SU-DHL-6 (cell line): ENCODE data around the gene NUDCD2.

Experiments
- H2AFZ ChIP-seq: fragments of 200-600 bp; sonication (generic); 2 replicates; pipeline ENCODE4 v1.6.1; 2014; ENCODE audit warnings: low read depth, mild to moderate bottlenecking, moderate library complexity, mixed read lengths, antibody characterized with exemption, low read length; ENCODE audit not compliant: severe bottlenecking
- H3F3A ChIP-seq: fragments of 200-600 bp; shearing (Covaris generic); 2 replicates; pipeline ENCODE4 v1.6.0; 2016; ENCODE audit warnings: antibody characterized with exemption, mild to moderate bottlenecking; ENCODE audit not compliant: insufficient read depth
- H3K27ac ChIP-seq: fragments of 200-600 bp; sonication (generic); 2 replicates; pipeline ENCODE4 v1.5.1; 2016; ENCODE audit warnings: low read depth, mild to moderate bottlenecking, low read length, moderate library complexity, mixed read lengths
- H3K27me3 ChIP-seq: fragments of 200-600 bp; sonication (generic), shearing (Covaris generic); 2 replicates; pipeline ENCODE4 v1.6.0; 2014; ENCODE audit warnings: mild to moderate bottlenecking, low read length
- H3K36me3 ChIP-seq: fragments of 200-600 bp; sonication (generic); 2 replicates; pipeline ENCODE4 v1.6.1; 2014; ENCODE audit warnings: mild to moderate bottlenecking, low read length, mixed read lengths
- H3K4me2 ChIP-seq: fragments of 300-600, 200-600 bp; shearing (Covaris generic), sonication (generic); 2 replicates; pipeline ENCODE4 v1.6.0; 2014; ENCODE audit warnings: low read length, low read depth, mild to moderate bottlenecking; ENCODE audit not compliant: poor library complexity, severe bottlenecking
- H3K4me3 ChIP-seq: fragments of 200-600 bp; sonication (generic); 2 replicates; pipeline ENCODE4 v1.5.1; 2014; ENCODE audit warnings: antibody characterized with exemption, low read length, mild to moderate bottlenecking, mixed read lengths; ENCODE audit not compliant: insufficient read depth, poor library complexity, severe bottlenecking
- H3K79me2 ChIP-seq: fragments of 200-600 bp; sonication (generic); 2 replicates; pipeline ENCODE4 v1.6.1; 2014; ENCODE audit warnings: mild to moderate bottlenecking, low read length, moderate library complexity; ENCODE audit not compliant: insufficient read depth
- H3K9ac ChIP-seq: fragments of 200-600 bp; sonication (generic); 2 replicates; pipeline ENCODE4 v1.7.0; 2014; ENCODE audit warnings: mild to moderate bottlenecking, low read length
- H3K9me2 ChIP-seq: fragments of 200-600 bp; sonication (generic); replicated peaks from 2 replicates; pipeline ENCODE4 v1.6.1; 2014; ENCODE audit warnings: low read length; ENCODE audit not compliant: insufficient read depth
- H3K9me3 ChIP-seq: fragments of 200-600 bp; sonication (generic); 2 replicates; pipeline ENCODE4 v1.6.1; 2014; ENCODE audit warnings: low read length, mixed read lengths; ENCODE audit not compliant: insufficient read depth
- H4K20me1 ChIP-seq: fragments of 200-600 bp; sonication (generic); 2 replicates; pipeline ENCODE4 v1.6.1; 2014; ENCODE audit warnings: low read depth, mild to moderate bottlenecking, antibody characterized with exemption, low read length, moderate library complexity, mixed read lengths
- EZH2phosphoT487 ChIP-seq: fragments of 200-600 bp; sonication (generic), shearing (Covaris generic); conservative IDR thresholded peaks from 2 replicates; pipeline ENCODE4 v1.6.1; 2018; ENCODE audit warnings: mild to moderate bottlenecking, antibody characterized with exemption, low read length, moderate library complexity, mixed read lengths
- TF ChIP-seq, protein P1 (sequence below): fragments of 200-600 bp; sonication (generic); IDR thresholded peaks from one replicate; pipeline ENCODE4 v1.5.1; 2017; ENCODE audit warnings: antibody characterized with exemption, mild to moderate bottlenecking, low read length, moderate library complexity; ENCODE audit not compliant: insufficient read depth, poor library complexity, severe bottlenecking

The NUDCD2 gene

DNA sequence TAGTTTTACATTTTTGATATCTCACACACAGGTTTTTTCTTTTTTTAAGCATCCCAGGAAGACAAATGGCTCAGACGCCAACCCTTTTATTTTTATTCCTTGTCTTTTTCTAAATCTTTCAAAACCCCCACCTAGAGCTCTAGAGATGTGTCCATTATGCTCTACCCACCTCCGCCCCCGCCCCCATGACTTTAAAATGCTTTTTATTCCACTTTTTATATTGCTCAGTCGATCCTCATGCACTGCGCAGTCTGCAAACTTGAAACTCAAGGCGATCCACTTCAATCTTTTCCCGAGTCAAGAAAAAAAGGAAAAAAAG, 45.1 kb upstream of the NUDCD2 start:
- peak overlapping the region; percentile 75 for H3K27ac ChIP-seq
- H3K9ac ChIP-seq = peak overlapping the region; percentile 65
- H3K4me3 ChIP-seq = peak overlapping the region; percentile 90
- H3K79me2 ChIP-seq = peaks cover 43% of the 10 kb centered on the region
- peak overlapping the region; percentile 92 for H3K4me2 ChIP-seq
- no peaks in the 10 kb centered on the region for H3K27me3 ChIP-seq
- H4K20me1 ChIP-seq = peaks cover 20% of the 10 kb centered on the region
- no peak for TF ChIP-seq EZH2phosphoT487
- TF ChIP-seq, protein P1, sequence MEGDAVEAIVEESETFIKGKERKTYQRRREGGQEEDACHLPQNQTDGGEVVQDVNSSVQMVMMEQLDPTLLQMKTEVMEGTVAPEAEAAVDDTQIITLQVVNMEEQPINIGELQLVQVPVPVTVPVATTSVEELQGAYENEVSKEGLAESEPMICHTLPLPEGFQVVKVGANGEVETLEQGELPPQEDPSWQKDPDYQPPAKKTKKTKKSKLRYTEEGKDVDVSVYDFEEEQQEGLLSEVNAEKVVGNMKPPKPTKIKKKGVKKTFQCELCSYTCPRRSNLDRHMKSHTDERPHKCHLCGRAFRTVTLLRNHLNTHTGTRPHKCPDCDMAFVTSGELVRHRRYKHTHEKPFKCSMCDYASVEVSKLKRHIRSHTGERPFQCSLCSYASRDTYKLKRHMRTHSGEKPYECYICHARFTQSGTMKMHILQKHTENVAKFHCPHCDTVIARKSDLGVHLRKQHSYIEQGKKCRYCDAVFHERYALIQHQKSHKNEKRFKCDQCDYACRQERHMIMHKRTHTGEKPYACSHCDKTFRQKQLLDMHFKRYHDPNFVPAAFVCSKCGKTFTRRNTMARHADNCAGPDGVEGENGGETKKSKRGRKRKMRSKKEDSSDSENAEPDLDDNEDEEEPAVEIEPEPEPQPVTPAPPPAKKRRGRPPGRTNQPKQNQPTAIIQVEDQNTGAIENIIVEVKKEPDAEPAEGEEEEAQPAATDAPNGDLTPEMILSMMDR = no peak
- no peaks in the 10 kb centered on the region for H3K36me3 ChIP-seq
- 0 out of 2 replicates have a peak, but pooled peaks cover 4% of the 10 kb centered on the region for H3F3A ChIP-seq
- H3K9me2 ChIP-seq = no peaks in the 10 kb centered on the region
- peak overlapping the region; percentile 92 for H2AFZ ChIP-seq
- no peaks in the 10 kb centered on the region for H3K9me3 ChIP-seq

DNA sequence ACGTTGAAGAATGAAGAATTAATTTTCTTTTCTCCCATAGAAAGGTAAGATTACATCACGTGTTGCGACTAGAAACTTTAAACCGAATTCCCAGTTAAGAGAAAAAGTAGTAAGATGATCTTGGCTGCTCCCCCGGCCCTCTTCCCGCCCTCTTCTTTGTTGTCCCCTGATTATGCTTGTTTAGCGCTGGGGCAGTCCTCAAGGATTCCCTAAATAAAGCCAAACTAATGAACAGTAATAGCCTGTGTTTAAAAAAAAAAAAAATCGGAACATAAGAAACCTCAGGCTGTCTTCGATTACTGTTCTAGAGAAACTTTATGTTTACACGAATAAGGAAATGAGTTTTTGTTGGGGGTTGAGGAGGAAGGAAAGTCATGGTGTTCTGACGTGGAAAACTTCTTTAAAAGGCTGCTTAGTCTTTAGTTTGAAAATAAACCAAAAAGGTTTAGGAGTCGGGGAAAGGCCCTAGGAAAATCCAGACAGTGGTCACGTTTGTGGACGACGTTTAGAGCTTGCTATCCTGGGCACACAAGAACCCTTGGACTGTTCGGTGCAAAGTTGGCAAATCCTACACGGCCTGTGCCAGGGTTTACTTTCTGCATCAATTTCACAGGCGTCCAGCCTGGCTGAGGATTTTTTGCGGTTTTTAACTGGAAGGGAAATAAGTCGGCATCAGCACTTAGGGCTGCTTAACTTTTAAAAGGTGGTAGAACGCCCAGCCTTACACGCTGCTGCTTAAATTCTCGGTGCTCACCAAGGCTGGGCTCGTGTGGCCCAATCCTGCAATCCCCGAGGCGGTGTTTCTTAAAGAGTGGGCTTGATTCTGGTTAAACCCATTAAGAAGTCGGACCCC, 44.4 kb upstream of the NUDCD2 start:
- peak overlapping the region; percentile 75 for H3K27ac ChIP-seq

DNA sequence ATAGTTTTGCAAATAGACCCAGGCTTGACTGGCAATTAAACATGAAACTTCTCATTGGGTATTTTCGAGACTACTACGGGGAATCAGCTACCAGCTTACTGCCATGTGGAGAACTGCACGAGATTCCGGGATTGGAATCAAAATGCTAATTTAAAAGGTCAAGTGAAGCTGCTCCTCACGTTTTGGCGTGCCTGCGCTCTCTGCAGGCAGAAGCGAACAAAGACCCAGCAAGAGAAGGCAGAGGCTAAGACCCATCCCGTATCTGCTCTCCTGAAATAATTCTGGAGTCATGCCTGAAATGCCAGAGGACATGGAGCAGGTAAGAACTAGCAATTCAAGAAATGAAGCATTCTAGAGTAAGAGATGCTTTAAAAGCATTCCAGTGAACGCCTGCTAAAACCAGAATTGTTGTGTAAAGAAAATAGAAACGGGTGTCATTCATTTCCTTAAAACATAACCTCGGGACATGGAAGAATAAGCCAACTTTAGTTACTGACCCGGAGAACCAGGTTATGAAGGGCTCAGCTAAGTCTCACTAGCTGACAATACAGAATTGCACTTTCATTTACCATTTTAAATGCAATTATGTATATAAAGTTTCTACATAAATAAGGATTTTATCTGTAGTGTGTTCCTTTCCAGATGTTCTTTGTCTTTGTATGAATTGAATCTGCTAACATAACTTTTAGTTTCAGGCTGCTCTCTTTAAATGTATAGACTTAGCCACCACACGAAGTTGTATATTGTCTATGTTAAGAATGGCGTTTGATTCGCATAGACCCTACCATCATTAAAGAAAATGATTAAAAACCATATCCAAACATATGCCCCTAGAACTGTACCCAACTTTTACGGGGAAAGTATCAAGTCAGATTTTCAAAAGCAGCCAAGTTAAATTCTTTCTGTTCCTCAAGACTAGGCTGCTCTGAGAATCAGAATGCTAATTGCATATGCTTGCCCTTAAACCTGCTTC, 43.5 kb upstream of the NUDCD2 start:
- peaks cover 20% of the 10 kb centered on the region for H4K20me1 ChIP-seq
- H3K9ac ChIP-seq = peak overlapping the region; percentile 65
- H3K27ac ChIP-seq = peak overlapping the region; percentile 75
- no peaks in the 10 kb centered on the region for H3K9me2 ChIP-seq
- H3K9me3 ChIP-seq = no peaks in the 10 kb centered on the region
- H3K36me3 ChIP-seq = no peaks in the 10 kb centered on the region
- peaks cover 26% of the 10 kb centered on the region for H3K79me2 ChIP-seq
- H3K4me3 ChIP-seq = peak overlapping the region; percentile 90
- TF ChIP-seq EZH2phosphoT487 = no peak
- TF ChIP-seq, protein P1 = peak; percentile 44
- H3K4me2 ChIP-seq = peak overlapping the region; percentile 92
- H2AFZ ChIP-seq = peak overlapping the region; percentile 92
- 0 out of 2 replicates have a peak, but pooled peaks cover 4% of the 10 kb centered on the region for H3F3A ChIP-seq
- H3K27me3 ChIP-seq = no peaks in the 10 kb centered on the region

More for the DNA sequence above, 44.4 kb upstream of the NUDCD2 start:
- Histone ChIP-seq H3K27me3 (no peaks in the 10 kb centered on the region), H3K9me2 (no peaks in the 10 kb centered on the region), H3K36me3 (no peaks in the 10 kb centered on the region), H2AFZ (peak overlapping the region; percentile 92), H3K9me3 (no peaks in the 10 kb centered on the region), H3K79me2 (peaks cover 36% of the 10 kb centered on the region), H3K4me3 (peak overlapping the region; percentile 90), H3K9ac (peak overlapping the region; percentile 65), H3K4me2 (peak overlapping the region; percentile 92), H3F3A (0 out of 2 replicates have a peak, but pooled peaks cover 4% of the 10 kb centered on the region), H4K20me1 (peaks cover 20% of the 10 kb centered on the region)
- TF ChIP-seq, protein P1 = no peak
